Keratinocyte (primary cell): Measurements from ENCODE around the gene EPHB4.

Experiments used
- EZH2 ChIP-seq: IDR thresholded peaks from one replicate; pipeline ENCODE4 v1.6.1; 2012; ENCODE audit warnings: inconsistent platforms, mild to moderate bottlenecking, low read length, moderate library complexity
- TF ChIP-seq, protein P1 (sequence below), 3 experiments: IDR thresholded peaks in 1 of 3; conservative IDR thresholded peaks in 1 of 3; optimal IDR thresholded peaks in 1 of 3; 2 replicates in 2 of 3; 3 replicates in 1 of 3; pipeline versions ENCODE3 to v1.5.1; 2011; ENCODE audit warnings: low read length in 3 of 3, mild to moderate bottlenecking in 3 of 3, moderate library complexity in 2 of 3, control low read depth in 1 of 3, inconsistent platforms in 1 of 3; ENCODE audit not compliant: insufficient read depth in 2 of 3; ENCODE audit errors: extremely low read depth in 1 of 3

DNA sequence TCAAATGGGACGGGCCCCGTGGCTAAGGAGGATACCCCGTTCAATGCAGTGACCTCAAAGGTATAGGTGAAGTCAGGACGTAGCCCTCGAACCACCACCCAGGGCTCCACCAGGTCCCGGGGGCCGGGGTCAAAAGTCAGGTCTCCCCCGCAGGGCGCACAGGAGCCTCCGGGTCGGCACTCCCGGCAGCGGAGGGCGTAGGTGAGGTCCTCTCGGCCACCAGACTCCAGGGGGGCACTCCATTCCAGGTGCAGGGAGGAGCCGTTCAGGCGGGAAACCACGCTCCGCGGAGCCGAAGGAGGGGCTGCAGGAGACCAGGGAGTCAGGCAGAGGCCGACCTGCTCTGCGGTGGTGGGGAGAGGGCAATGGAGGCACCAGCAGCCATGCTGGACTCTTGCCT lies 7.7 kb downstream of the EPHB4 start:
- TF ChIP-seq, protein P1, sequence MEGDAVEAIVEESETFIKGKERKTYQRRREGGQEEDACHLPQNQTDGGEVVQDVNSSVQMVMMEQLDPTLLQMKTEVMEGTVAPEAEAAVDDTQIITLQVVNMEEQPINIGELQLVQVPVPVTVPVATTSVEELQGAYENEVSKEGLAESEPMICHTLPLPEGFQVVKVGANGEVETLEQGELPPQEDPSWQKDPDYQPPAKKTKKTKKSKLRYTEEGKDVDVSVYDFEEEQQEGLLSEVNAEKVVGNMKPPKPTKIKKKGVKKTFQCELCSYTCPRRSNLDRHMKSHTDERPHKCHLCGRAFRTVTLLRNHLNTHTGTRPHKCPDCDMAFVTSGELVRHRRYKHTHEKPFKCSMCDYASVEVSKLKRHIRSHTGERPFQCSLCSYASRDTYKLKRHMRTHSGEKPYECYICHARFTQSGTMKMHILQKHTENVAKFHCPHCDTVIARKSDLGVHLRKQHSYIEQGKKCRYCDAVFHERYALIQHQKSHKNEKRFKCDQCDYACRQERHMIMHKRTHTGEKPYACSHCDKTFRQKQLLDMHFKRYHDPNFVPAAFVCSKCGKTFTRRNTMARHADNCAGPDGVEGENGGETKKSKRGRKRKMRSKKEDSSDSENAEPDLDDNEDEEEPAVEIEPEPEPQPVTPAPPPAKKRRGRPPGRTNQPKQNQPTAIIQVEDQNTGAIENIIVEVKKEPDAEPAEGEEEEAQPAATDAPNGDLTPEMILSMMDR (optimal IDR thresholded peaks at IDR 0.05 in 1 of 3, IDR thresholded peaks at IDR 0.05 in 1 of 3, conservative IDR thresholded peaks at IDR 0.05 in 1 of 3; ENCODE audit: extremely low read depth in 1 of 3, insufficient read depth in 2 of 3, low read length in 3 of 3) = no peak
- TF ChIP-seq EZH2 = no peak
